Measurements from ENCODE around the gene LDLRAD1. TPM values are rescaled to one million over a fixed set of nuclear protein-coding genes. Genes with fewer than 3 reads are reported as not detected.

LDLRAD1 gene
- total RNA-seq, 4 donors from 2014 or later, result not detected

DNA sequence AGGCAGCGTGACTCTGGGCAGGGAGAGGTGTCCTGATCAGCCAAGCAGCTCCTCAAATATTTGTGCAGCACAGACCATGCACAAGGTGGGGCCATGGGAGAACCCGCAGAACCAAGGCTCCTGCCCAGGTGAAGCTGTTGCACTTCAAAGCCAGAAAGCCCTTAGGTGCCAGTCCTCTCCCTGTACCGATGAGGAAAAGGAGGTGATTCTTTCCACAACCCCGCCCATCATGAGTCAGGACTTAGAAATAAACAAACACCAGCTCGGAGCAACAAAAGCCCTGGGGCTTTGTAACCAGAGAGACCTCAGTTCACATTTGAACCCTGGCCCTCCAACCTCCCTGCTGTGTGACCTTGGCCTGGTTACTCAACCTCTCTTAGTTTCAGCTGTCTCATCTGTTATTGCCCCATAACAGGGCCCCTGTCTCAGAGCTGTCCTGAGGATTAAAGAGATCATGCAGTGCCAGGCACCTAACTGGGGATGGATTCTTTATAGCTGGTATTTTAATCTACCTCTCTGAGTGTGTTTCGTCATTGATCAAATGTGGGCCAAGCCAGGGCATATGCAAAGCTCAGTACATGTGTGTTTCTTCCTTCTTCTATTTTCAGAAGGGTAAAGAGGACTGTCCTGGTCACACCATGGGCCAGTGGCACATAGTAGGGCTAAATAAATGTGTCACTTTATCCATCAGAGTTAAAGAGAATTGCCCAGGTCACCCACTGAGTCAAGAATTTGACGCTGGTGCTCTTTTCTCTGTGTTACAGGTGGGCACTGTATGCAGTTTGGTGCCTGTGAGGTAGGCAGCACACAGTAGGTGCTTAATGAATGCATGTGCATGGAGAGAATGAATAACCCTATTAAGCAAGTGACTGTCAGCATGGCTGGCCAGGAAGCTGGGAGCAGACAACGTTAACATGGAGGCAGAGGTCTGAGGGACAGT, 1.4 kb downstream of the LDLRAD1 start:
- Histone ChIP-seq H3K9me3 (no peaks in the 10 kb centered on the region), H3K4me3 (replicated peaks in 1 of 3) (no peak overlapping the region), H3K27ac (no peak overlapping the region), H3K4me1 (peaks cover 0 to 6% of the 10 kb centered on the region in 2 donors), H3K27me3 (no peaks in the 10 kb centered on the region), H3K36me3 (no peaks in the 10 kb centered on the region)
- TF ChIP-seq, protein P1, sequence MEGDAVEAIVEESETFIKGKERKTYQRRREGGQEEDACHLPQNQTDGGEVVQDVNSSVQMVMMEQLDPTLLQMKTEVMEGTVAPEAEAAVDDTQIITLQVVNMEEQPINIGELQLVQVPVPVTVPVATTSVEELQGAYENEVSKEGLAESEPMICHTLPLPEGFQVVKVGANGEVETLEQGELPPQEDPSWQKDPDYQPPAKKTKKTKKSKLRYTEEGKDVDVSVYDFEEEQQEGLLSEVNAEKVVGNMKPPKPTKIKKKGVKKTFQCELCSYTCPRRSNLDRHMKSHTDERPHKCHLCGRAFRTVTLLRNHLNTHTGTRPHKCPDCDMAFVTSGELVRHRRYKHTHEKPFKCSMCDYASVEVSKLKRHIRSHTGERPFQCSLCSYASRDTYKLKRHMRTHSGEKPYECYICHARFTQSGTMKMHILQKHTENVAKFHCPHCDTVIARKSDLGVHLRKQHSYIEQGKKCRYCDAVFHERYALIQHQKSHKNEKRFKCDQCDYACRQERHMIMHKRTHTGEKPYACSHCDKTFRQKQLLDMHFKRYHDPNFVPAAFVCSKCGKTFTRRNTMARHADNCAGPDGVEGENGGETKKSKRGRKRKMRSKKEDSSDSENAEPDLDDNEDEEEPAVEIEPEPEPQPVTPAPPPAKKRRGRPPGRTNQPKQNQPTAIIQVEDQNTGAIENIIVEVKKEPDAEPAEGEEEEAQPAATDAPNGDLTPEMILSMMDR (IDR thresholded peaks at IDR 0.05), result no peak
- TF ChIP-seq POLR2A (IDR thresholded peaks at IDR 0.05), result no peak
- 58 to 59% methylated on average over 8 of the region's 8 CpGs for WGBS, 2 donors
- no peak for DNase-seq
- intact Hi-C loops (cut with DNase I), result no loop called here

DNA sequence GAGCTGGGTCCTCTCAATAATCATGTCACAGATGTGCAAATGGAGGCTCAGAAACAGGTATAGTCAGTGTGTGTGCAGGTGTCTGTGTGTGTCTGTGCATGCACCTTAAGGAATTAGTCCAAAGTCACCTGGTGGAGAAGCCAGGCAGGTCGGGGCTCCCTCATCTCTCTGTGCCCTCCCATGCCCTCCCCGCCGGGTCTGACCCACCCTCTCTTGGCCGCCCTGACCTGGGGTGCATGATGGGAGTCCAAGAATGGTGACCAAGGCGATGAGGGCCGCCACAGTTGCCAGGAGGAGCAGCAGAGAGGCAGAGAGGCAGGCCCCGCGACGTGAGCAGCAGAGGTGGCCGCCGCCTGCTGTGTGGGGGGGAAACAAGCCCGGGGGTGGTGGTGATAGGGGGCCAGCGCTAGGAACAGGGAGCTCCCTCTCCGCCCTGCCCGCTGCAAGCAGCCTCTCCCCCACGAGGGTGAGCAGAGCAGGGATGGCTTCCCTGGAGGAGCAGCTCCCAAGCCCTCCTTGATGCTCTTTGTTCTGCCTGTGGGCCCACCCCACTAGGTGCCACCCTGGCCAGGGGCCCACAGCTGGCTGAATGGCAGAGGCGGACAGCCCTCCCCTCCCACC, 3.9 kb downstream of the LDLRAD1 start:
- no peak overlapping the region for H3K27ac ChIP-seq
- peaks cover 0 to 6% of the 10 kb centered on the region in 2 donors for H3K4me1 ChIP-seq
- H3K4me3 ChIP-seq (replicated peaks in 1 of 3), result no peak overlapping the region
- H3K9me3 ChIP-seq, result no peaks in the 10 kb centered on the region
- TF ChIP-seq POLR2A (IDR thresholded peaks at IDR 0.05), result no peak
- TF ChIP-seq, protein P1 (IDR thresholded peaks at IDR 0.05), result no peak
- intact Hi-C loops (cut with DNase I), result no loop called here
- 54 to 71% methylated on average over 1 to 10 of the region's 17 CpGs for WGBS, 2 donors
- H3K36me3 ChIP-seq, result no peaks in the 10 kb centered on the region
- H3K27me3 ChIP-seq, result no peaks in the 10 kb centered on the region
- DNase-seq, result no peak

DNA sequence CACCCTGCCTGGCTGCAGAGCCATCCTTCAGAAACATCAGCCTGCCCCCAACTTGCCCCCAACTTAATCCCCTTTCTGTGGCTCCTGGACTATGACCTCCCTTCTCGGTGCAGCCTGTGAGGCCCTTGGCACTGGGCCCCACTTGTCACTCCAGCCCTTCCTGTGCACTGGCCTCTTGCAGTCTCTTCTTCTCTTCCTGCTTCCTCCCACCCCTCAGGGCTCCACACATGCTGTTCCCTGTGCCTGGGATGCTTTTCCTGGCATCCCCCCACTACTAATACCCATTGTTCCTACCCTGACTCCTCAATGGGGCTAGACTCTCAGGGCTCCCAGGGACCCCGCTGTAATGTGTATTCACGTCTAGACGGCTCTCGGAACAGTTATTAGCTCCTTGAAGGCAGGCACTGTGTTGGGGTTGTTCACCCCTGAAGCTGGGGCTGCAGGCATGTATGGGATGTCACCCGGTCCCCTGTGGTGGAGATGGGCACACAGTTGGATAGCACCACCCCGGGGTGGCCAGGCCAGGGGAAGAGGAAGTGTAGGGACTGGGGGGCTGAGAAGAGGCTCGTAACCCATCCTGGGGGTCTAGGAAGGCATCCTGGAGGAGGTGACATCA, 4.5 kb downstream of the LDLRAD1 start:
- Histone ChIP-seq H3K4me3 (replicated peaks in 1 of 3) (no peak overlapping the region), H3K9me3 (no peaks in the 10 kb centered on the region), H3K27ac (no peak overlapping the region), H3K27me3 (no peaks in the 10 kb centered on the region), H3K4me1 (peaks cover 0 to 6% of the 10 kb centered on the region in 2 donors), H3K36me3 (no peaks in the 10 kb centered on the region)
- WGBS, 2 donors, result 78 to 84% methylated on average over 8 of the region's 8 CpGs
- no peak for TF ChIP-seq POLR2A (IDR thresholded peaks at IDR 0.05)
- TF ChIP-seq, protein P1 (IDR thresholded peaks at IDR 0.05), result no peak
- no peak for DNase-seq
- intact Hi-C loops (cut with DNase I), result no loop called here

DNA sequence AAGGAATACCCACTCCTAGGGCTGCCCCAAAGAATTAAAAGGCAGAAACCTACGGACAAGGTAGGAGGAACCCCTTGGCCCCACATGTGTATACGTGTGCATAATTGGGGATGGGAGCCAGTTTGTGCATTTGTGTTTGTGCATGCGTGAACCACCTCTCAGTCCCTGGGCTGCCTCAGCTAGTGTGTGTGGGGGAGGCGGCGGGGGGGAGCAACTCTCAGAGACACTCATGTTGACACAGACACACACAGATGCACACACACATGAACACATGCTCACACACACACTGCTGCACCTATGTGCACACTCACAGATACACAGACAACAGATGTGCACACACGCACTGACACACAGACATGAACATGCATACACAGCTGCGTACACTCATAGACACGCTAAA, 5.1 kb downstream of the LDLRAD1 start:
- Histone ChIP-seq H3K9me3 (no peaks in the 10 kb centered on the region), H3K4me3 (replicated peaks in 1 of 3) (no peak overlapping the region), H3K36me3 (no peaks in the 10 kb centered on the region), H3K4me1 (peaks cover 0 to 6% of the 10 kb centered on the region in 2 donors), H3K27me3 (no peaks in the 10 kb centered on the region), H3K27ac (no peak overlapping the region)
- TF ChIP-seq, protein P1 (IDR thresholded peaks at IDR 0.05), result no peak
- TF ChIP-seq POLR2A (IDR thresholded peaks at IDR 0.05), result no peak
- no peak for DNase-seq
- WGBS, 2 donors, result 81 to 83% methylated on average over 8 of the region's 8 CpGs
- intact Hi-C loops (cut with DNase I), result no loop called here
